22Rv1 (cell line): ENCODE results near the gene TRAF3.

Experiments used
- ZFX ChIP-seq: fragments of 450-650 bp; IDR thresholded peaks from 2 replicates; pipeline ENCODE4 v1.6.1; 2017; ENCODE audit warnings: antibody characterized with exemption, borderline replicate concordance
- TF ChIP-seq, protein P1 (sequence below): fragments of 450-650 bp; IDR thresholded peaks from 2 replicates; pipeline ENCODE4 v1.5.1; 2017; ENCODE audit warnings: mild to moderate bottlenecking

DNA sequence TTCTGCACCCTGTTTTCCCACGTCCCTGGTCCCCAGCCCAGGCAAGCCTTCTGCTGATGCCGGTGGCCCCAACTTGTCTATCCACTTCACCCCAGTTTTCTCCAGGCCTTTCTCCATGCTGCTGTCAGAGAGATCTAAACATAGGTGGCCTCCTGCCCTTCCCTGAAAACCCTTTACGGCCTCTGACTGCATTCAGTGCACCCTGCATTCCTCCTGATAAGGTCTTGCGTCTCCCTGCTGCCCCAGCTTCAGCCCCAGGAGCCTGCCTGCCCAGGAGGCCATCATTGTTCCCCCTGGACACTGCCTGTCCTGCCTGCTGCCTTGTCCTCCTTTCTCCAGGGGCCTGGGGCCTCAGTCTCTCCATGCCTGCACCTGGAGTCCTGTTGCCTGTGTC, 29.8 kb downstream of the TRAF3 start:
- TF ChIP-seq, protein P1, sequence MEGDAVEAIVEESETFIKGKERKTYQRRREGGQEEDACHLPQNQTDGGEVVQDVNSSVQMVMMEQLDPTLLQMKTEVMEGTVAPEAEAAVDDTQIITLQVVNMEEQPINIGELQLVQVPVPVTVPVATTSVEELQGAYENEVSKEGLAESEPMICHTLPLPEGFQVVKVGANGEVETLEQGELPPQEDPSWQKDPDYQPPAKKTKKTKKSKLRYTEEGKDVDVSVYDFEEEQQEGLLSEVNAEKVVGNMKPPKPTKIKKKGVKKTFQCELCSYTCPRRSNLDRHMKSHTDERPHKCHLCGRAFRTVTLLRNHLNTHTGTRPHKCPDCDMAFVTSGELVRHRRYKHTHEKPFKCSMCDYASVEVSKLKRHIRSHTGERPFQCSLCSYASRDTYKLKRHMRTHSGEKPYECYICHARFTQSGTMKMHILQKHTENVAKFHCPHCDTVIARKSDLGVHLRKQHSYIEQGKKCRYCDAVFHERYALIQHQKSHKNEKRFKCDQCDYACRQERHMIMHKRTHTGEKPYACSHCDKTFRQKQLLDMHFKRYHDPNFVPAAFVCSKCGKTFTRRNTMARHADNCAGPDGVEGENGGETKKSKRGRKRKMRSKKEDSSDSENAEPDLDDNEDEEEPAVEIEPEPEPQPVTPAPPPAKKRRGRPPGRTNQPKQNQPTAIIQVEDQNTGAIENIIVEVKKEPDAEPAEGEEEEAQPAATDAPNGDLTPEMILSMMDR, result no peak
- no peak for TF ChIP-seq ZFX
